ENCODE measurements around the gene CACNA1C. TPM values are rescaled to one million over a fixed set of nuclear protein-coding genes. Genes with fewer than 3 reads are reported as not detected.
A peak's percentile ranks its signal among the peaks of the same experiment; 100 is the strongest.
"Not testable (repeated sequence)": the region's sequence is repeated elsewhere in the genome, so short reads cannot be mapped to it uniquely, and the experiment has no call there.

CACNA1C gene
- total RNA-seq, 1 experiment from 2014 or later = not detected

- no peak for TF ChIP-seq EZH2 (IDR thresholded peaks at IDR 0.05; ENCODE audit: low read depth)
- no peak for TF ChIP-seq CTCF (conservative IDR thresholded peaks at IDR 0.05)
- CTCF ChIA-PET = no interaction called here
- no TSS peak for BruUV-seq (replicated peaks)
- POLR2A ChIA-PET (ENCODE audit: unreplicated experiment) = no interaction called here
- no peaks in the 10 kb centered on the region for H3K4me1 ChIP-seq (replicated peaks; ENCODE audit: insufficient read depth)
- H4K20me1 ChIP-seq (ENCODE audit: insufficient read depth) = peaks cover 3% of the 10 kb centered on the region; the same call in 1 of the 2 replicates
- H2AFZ ChIP-seq = no peak overlapping the region
- peaks cover 79% of the 10 kb centered on the region for H3K27me3 ChIP-seq (ENCODE audit: insufficient read depth, low read depth)
- peaks cover 10% of the 10 kb centered on the region; the same call in 1 of the 2 replicates for H3F3A ChIP-seq (ENCODE audit: insufficient read depth, low read depth)
- H3K4me2 ChIP-seq = no peak overlapping the region
- no peaks in the 10 kb centered on the region for H3K9me3 ChIP-seq (ENCODE audit: insufficient read depth, low read depth)
- no peak overlapping the region for H3K4me3 ChIP-seq
- H3K27ac ChIP-seq = no peak overlapping the region
- intact Hi-C loops (cut with micrococcal nuclease; ENCODE audit: unreplicated experiment) = no loop called here
- no peaks in the 10 kb centered on the region for H3K79me2 ChIP-seq (ENCODE audit: low read depth)
- H3K9me2 ChIP-seq (ENCODE audit: insufficient read depth) = no peaks in the 10 kb centered on the region
- no peak for DNase-seq
- H3K36me3 ChIP-seq (ENCODE audit: low read depth) = no peaks in the 10 kb centered on the region
Measured at GRCh38 chr12:2739069-2739468, 686.3 kb downstream of the CACNA1C start.

GRCh38 chr12:2739832-2740641 lies 687.2 kb downstream of the CACNA1C start:
- Histone ChIP-seq H3K4me3 (no peak overlapping the region), H3F3A (ENCODE audit: insufficient read depth, low read depth) (peaks cover 10% of the 10 kb centered on the region; the same call in 1 of the 2 replicates), H3K4me1 (replicated peaks; ENCODE audit: insufficient read depth) (no peaks in the 10 kb centered on the region), H3K27ac (no peak overlapping the region), H3K9me2 (ENCODE audit: insufficient read depth) (no peaks in the 10 kb centered on the region), H4K20me1 (ENCODE audit: insufficient read depth) (peaks cover 3% of the 10 kb centered on the region; the same call in 1 of the 2 replicates), H3K9me3 (ENCODE audit: insufficient read depth, low read depth) (no peaks in the 10 kb centered on the region), H3K36me3 (ENCODE audit: low read depth) (no peaks in the 10 kb centered on the region), H2AFZ (no peak overlapping the region), H3K79me2 (ENCODE audit: low read depth) (no peaks in the 10 kb centered on the region), H3K4me2 (no peak overlapping the region), H3K27me3 (ENCODE audit: insufficient read depth, low read depth) (peaks cover 79% of the 10 kb centered on the region)
- TF ChIP-seq EZH2 (IDR thresholded peaks at IDR 0.05; ENCODE audit: low read depth) (no peak), CTCF (conservative IDR thresholded peaks at IDR 0.05) (peak; percentile 86)
- intact Hi-C loops (cut with micrococcal nuclease; ENCODE audit: unreplicated experiment) = loop anchor here (1.0 kb wide), 2 partner anchors 73 to 301 kb away; no protein-coding TSS in a partner anchor
- DNase-seq = peak; percentile 15 to 52
- BruUV-seq (replicated peaks) = no TSS peak
- POLR2A ChIA-PET (ENCODE audit: unreplicated experiment) = interaction anchor here (0.6 kb wide), 1 partner anchor 309 kb away, joined by 3 read pairs; no protein-coding TSS in a partner anchor
- CTCF ChIA-PET = interaction anchor here (0.6 to 0.8 kb wide), 6 partner anchors 43 to 312 kb away, joined by 3 to 5 read pairs (median 4); no protein-coding TSS in a partner anchor

GRCh38 chr12:2742037-2742436 lies 689.2 kb downstream of the CACNA1C start:
- H3K9me3 ChIP-seq (ENCODE audit: insufficient read depth, low read depth); H3K36me3 ChIP-seq (ENCODE audit: low read depth); H3K27ac ChIP-seq; DNase-seq; POLR2A ChIA-PET (ENCODE audit: unreplicated experiment); H2AFZ ChIP-seq; H3K79me2 ChIP-seq (ENCODE audit: low read depth); H3K4me1 ChIP-seq (replicated peaks; ENCODE audit: insufficient read depth); H3K9me2 ChIP-seq (ENCODE audit: insufficient read depth); H3K4me2 ChIP-seq; H4K20me1 ChIP-seq (ENCODE audit: insufficient read depth); intact Hi-C loops (cut with micrococcal nuclease; ENCODE audit: unreplicated experiment); H3K4me3 ChIP-seq; BruUV-seq (replicated peaks); CTCF ChIA-PET: not testable (repeated sequence)
- Histone ChIP-seq H3F3A (ENCODE audit: insufficient read depth, low read depth) (peaks cover 10% of the 10 kb centered on the region; the same call in 1 of the 2 replicates), H3K27me3 (ENCODE audit: insufficient read depth, low read depth) (peaks cover 79% of the 10 kb centered on the region)

All from PC-9 (cell line).